Measurements from ENCODE around the gene CHCHD3. TPM values are rescaled to one million over a fixed set of nuclear protein-coding genes. Genes with fewer than 3 reads are reported as not detected.

The CHCHD3 gene
- polyA plus RNA-seq, 1 donor = 69.0 TPM

DNA sequence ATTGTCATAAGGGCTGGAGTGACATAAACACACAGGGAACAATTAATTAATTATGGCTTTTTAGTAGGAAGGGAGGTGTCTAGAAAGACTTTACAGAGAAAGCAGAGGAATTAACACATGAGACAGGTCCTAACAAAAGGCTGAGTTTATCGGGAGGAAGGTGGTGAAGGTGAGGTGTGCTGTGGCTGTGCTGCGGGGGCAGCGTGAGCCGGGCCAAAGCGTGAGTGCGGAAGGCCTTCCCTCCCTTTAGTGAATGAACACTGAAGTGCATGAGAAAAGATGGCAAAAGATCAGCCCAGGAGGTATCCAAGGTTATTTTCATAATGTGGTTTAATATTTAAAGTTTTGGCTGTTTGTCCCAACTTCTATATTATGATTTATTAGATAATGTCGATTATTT lies 262.2 kb downstream of the CHCHD3 start:
- no peak for DNase-seq (ENCODE audit: low read depth)

DNA sequence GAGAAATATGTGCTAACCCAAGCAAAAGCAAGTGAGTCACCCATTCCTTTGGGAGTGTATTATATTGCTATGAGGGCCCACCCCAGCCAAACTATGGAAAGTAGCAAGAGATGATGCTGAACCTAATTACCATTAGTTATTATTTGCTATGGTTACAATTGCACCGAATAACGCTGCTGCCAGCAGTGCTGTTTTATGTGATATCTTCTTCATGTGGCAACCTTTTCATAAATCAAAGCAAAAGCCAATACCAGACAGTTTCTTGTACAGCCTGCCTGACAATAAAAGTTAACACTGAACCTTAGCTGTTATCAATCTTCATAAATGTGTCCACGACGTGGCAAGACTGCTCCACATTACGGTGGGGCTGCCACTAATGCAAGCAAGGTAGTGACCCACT lies 263.9 kb downstream of the CHCHD3 start:
- no peak for DNase-seq (ENCODE audit: low read depth)

DNA sequence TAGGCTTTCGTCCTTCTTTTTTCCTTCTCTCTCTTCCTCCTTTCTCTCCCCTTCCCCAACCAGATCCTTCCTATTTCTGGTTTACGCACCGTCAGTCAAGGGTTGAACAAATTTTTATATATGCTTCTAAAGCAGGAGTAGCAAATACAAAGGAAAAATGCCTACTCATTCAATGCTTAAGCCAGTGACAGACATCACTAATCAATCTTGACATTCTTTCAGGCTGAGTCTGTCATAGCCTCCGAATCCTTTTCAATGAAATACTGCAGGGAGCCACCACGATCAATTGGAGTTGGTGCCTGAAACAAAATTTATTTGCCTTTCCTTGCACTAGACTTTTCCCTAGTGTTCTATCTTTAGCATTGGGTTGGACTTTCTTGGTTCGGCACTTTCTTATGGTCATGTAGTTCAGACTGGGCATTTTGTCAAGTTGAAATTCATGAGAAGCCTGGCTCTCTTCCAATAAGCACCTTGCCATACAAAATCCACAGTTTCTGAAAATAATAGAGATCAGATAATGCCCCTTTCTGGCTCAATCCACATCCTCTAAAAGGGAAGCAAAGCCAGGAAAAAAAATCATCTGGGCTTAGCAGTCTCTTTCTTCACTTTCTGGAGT lies 266.1 kb downstream of the CHCHD3 start:
- no peak for DNase-seq (ENCODE audit: low read depth)

DNA sequence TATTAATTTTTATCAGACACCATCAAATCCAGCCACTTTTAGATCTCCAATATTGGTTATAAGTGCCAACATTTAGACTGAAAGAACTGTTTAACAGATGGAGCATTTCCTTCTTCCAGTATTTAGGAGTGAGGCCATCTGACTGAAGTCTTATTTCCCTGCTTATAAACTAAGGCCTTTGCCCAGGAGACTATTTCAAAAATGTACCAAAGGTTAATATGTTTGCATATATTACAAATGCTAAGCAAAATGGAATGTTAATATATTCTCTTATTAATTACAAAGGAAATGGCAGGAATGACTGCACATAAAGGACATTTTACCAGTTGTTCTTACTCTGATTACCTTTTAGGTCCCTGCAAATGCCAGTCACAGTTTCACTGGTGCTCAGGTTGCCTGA lies 266.8 kb downstream of the CHCHD3 start:
- DNase-seq (ENCODE audit: low read depth) = no peak

DNA sequence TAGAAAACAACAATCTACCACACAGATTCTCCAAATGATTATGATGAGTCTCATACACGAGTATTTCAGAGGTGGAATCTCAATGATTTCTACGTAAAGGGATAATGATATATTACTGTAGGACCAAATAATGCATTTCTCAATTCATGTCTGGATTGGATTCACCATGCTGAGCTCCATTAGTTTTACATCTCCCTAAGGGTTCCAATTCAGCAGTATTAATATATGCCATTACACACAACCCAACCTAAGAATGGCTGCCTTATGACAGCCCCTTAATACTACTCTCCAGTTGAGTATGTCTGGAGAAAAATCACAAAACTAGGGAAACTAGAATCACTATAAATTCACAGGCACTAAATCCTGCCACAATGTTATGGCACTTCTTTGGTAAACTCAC lies 271.3 kb downstream of the CHCHD3 start:
- no peak for DNase-seq (ENCODE audit: low read depth)

DNA sequence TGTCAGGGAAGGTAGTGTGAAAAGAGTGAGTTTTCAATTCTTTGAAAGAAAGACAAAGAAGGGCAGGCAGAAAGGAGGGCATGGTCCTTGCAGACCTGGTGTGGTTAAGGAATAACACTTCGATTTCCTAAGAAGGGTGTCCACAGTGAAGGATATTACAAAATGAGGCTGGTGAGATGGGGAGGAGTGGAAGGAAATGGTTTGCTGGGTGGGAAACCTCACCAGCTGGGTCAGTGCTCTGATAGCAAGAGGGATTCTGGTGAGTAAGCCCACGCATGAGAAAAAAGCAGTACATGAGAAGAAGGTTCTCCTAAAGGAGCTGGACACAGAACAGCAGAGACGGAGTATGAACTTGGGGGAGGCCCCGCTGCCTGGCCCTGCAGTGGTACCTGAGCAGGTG lies 275.1 kb downstream of the CHCHD3 start:
- DNase-seq (ENCODE audit: low read depth) = no peak

DNA sequence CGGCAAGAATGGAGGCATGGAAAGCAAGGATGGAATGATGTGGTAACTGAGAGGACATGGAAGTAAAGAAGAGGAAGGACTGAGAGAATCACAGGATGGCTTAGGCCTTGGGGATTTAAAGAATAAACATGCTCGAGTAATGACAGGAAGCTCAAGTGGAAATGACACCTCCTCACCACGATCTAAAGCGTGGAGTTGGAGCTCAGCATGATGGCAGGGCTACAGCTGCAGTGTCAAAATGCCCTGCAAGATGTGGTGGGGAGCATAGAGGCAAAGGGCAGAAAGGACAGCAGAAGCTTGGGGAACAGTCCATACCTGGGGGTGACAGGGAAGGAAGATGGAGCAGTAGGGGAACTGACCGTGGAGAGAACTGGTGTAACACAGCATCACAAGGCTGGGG lies 276.1 kb downstream of the CHCHD3 start:
- no peak for DNase-seq (ENCODE audit: low read depth)

DNA sequence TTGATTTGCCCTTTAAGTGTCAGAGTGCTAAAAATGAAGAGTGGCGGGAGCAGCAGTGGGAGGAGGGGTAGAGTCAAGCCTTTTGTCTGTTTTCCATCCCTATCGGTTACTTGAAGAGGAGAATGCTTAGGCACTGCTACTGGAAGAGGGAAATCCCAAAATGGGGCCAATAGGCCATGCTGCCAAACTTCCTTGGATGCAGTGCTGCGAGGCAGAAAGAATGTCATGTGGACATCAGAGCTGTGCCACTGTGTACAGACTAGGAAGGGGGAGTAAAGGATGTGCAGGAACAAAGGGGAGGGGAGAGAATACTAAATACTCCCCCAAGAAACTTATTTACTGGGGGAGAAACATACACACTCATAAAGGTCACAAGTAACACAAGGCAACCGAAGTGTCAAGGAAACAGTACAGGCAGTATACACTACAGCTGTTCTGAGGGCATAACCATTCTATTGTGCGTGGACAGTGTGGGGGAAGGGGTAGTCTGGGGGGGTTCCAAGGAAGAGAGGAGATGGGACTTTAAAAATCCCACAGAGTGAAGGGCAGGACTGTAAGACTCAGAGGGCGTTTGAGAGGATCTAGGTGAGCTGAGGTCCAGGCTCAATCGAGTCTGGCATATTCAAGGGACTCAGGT lies 276.9 kb downstream of the CHCHD3 start:
- DNase-seq (ENCODE audit: low read depth) = no peak

DNA sequence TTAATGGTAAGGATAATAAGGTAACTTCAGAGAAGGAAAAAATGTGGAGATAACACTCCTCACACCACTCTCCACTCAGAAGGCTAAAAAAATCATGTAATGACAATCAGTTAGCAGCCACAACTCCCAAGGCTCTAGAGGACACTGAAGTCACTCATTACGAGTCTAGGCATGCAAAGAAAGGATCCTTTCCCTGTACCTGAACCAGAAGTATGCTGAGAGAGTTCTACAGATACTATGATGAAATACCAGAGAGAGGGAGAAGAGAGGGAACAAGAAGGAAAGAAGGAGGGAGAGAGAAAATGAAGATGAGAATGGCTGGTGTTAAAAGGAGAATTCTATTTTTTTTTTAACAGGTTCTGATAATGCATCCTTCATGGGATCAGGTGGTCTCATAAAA lies 281.4 kb downstream of the CHCHD3 start:
- DNase-seq (ENCODE audit: low read depth) = no peak

DNA sequence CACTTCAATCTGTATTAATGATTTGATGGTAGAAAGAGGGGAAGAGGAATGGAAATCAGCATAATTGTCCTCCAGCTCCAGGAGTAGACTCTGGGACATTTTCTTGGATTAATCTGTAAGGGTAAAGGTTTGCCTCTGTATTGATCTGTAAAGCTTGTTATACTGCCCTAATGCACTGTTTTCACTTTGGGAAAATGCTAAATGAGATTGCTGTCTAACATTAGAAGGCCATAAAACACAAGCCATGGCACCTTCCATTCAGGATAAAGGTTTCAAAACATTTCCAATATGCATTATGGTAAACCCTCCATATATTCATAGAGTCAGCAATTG lies 282.8 kb downstream of the CHCHD3 start:
- DNase-seq (ENCODE audit: low read depth) = no peak

DNA sequence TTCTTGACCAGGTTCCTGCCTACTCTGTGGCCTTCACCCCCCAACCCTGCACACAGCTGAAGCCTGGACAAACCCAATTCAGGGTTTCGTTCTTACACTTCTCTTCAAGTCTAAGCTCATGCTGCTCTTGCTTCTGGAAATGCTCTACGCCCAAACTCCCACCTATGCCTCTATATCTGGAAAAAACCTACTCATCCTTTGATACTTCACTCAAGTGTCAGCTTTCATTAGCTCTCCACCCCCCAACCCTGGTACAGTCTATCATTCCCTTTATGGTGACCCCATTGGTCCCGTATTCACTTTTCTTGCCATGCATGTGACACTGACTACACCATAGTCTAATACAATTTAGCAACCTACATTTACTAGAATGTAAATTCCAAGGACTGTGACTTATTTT lies 284.7 kb downstream of the CHCHD3 start:
- DNase-seq (ENCODE audit: low read depth) = no peak

DNA sequence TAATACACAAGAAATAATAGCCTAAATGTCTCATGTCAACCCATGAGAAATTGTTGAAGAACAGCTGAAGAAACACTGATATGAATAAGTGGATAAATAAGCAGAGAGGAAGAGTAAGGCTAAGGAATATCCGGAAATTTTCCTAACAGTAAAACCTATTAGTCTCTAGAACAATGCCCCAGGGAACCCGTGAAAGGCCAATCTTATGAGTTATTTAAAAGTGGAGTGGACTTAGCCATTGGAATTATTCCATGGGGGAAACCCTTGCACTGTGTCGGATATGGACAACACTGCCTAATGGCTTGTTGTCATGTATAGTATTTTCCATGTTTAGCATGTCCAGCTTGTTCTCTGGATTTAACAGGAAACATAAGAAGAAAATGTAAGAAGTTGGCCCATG lies 288.4 kb downstream of the CHCHD3 start:
- peak; percentile 11 for DNase-seq (ENCODE audit: low read depth)

DNA sequence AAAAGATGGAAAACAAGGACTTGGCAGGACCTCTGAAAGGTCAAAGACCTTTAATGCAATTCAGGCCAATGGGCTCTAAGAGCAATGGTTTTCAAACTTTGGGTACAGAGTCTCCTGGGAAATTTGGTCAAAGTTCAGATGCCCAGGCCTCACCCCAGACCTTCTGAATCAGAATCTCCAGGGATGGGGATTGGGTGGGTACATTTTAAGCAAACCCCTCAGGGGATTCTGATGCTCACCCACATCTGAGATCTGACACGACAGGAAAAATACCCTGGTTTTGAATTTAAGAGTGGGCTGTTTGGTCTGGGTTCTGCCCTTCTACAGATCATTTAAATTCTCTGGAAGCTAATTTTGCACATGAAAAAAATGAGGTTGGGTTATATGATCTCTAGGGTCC lies 290.9 kb downstream of the CHCHD3 start:
- no peak for DNase-seq (ENCODE audit: low read depth)

DNA sequence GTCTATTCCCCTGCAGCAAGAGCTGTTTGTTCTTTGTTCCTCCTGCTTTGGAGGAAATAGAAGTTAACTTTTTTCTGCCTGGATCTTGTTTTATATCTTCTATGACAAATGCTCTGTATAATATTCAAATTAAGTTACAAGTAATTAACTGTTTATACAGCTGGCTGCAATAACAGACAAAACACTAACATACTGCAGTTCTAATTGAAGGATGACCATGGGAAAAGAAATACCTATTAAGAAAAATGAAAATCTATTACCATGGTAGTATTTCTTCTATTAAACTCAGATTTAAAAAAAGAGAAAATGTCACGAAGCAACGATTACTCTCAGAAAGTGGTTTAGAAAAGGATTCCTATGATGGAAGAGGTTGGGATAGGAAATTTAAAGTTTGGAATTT lies 291.8 kb downstream of the CHCHD3 start:
- no peak for DNase-seq (ENCODE audit: low read depth)

DNA sequence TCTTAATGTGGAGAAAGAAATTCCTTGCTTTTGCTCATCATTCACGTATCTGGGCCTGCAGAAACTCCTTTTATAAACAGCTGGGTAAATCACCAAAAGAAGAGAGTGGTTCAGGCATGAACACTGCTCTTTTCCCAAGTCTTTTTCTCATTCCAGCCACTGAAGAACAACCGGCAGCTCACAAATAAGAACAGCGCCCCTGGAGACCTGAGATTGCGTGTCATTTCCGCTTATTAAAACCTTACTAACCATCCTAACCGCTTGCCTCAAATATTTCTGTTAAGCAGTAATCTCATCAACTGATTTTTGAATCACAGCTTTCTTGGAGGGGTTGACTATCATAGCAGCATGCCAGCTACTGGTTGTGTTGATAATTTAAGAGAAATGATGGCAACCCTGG lies 292.6 kb downstream of the CHCHD3 start:
- DNase-seq (ENCODE audit: low read depth) = no peak

DNA sequence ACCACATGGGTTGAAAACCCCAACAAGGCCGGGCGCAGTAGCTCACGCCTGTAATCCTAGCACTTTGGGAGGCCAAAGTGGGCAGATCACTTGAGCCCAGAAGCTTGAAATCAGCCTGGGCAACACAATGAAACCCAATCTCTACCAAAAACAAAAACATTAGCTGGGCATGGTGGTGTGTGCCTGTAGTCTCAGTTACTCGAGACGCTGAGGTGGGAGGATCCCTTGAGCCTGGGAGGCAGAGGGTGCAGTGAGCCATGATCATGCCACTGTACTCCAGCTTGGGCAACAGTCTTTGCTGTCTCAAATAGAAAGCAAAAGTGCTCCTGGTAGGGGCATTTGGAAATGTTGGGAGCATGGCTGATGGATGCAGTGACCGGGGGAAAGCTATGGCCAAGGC lies 296.0 kb downstream of the CHCHD3 start:
- no peak for DNase-seq (ENCODE audit: low read depth)

DNA sequence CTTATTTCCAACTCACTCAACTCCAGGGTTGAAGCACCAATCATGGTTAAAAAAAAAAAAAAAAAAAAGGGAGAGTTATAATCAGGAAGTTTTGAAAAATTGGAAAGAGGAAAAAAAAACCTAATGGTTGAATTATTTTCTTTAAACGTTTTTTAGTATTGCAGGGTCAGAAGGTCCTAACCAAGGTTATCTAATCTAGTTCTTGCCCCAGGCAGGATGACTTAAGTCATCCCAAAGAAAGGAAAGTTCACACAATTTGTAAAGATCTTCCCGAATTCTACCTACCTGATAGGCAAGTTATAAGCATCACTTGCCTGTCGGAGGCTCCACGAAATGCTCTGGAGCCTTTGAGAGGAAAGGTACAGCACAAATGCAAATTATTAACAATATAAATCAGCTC lies 297.5 kb downstream of the CHCHD3 start:
- no peak for DNase-seq (ENCODE audit: low read depth)

DNA sequence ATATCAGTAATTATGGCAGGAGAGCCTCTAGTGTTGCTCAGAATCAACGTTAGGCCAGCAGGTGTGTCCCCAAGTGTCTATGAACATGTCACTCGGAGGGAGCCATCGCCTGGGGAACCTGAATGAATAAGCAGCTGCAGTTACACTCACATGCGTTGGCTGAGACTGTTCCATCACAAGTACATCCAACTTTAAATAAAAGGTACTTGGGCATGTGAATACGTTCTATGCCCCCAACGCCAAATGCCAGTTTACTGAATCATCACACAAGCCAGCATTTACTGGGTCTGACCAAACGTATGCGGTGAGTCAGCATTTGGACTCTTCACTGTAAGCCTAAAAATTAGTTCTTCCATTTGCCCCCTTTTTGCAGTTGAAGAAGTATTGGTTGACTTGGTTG lies 298.1 kb downstream of the CHCHD3 start:
- no peak for DNase-seq (ENCODE audit: low read depth)

DNA sequence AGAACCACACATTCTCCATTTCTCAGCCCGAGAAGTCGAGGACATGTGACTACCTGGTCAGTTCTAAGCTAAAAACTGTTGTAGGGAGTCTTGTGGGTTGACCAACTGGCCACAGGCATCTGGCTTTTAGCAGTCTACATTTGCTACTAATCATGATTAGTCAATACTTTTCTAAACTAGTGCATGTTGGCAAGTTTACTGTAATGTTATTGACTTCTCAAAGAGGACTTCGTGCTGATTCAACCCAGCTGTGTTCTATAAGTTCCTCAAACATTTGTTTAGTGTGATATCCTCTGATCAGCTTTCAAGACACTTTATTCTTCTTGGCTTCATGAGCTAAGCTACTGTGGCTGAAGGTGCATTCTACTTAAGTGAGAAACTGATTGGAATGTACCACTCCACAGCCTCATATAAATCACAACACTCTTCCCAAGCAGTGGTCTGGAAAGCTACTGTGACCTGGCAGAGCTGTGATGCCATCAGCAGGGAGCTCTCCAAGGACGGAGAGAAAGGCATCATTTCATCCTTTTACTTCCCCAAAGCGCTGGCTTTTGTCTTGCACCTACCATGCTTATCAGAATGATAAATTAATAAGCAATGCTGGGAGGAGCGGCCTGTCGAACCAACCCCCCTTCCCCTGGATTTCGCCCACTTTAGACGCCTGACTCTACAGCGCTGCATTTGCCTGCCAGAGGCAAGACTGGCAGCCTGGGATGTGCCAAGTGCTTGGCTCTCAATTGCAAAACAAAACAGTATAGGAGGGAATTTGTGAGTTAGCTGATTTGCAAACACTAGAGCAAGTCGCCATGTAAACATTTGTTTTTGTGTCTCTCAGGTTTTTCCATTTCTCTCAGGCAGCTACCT lies 298.9 kb downstream of the CHCHD3 start:
- no peak for DNase-seq (ENCODE audit: low read depth)

DNA sequence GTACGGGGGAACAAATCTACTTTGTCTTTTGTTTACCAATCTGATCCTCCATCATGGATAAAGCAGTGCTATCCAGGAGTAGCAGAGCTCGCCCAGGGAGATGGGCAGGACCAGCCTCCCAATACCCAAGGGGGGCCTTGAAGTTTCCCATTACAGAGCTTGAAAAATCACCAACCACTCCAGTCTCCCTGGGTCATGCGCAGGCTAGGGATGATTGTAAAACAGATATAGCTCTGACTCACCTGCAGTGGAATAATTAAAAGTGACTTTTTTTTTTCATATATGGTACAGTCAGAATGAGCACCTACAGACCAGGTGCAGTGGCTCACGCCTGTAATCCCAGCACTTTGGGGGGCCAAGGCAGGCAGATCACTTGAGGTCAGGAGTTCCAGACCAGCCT lies 301.1 kb downstream of the CHCHD3 start:
- DNase-seq (ENCODE audit: low read depth) = no peak

DNA sequence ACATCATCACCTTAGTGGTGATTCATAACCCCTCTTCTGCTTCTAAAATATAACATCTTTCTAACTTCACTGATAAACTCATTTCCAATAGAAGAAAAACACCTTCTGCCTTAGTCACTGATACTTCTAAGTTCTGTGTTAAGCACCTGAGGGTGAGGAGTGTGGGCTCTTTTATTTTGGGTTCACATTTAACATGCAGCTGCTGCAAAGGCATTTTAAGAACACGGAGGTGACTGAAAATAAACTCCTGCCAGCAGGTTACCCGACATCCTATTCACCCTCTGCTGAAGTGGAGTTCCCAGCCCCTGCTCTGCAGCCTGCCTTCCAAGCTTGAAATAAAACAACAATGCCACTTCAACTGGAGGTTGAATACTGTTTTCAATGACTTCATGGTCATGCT lies 302.7 kb downstream of the CHCHD3 start:
- no peak for DNase-seq (ENCODE audit: low read depth)

DNA sequence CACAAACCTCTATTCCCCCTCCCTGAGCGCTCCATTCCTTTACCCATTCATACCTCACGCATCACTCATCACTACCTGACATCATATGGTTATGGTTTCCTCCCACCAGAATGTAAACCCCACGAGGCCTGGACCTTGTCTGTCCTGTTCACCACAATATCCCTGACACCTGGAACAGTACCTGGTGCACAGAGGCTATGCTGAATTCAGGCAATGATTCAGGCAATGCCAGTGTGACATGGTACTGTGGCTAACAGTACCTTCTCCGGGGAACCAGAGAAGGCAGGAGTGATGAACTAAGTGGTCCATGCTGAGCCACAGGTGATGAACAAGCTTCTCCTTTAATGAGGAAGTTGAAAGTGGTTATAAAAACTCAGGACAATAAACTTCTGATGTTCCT lies 303.1 kb downstream of the CHCHD3 start:
- no peak for DNase-seq (ENCODE audit: low read depth)

DNA sequence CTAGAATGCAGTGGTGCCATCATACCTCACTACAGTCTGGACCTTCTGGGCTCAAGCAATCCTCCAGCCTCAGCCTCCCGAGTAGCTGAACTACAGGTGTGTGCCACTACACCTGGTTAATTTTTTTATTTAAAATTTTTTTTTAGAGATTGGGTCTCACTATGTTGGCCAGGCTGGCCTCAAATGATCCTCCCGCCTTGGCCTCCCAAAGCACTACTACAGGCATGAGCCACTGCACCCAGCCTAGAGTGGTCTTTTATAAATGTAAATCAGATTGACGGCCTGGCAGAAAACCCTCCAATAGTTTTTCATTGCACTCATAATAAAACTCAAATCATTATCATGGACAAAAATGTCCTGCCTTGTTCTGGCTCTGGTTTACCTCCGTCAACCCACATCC lies 303.9 kb downstream of the CHCHD3 start:
- DNase-seq (ENCODE audit: low read depth) = no peak
